ENCODE results near the gene PTGES3. TPM values are rescaled to one million over a fixed set of nuclear protein-coding genes. Genes with fewer than 3 reads are reported as not detected.

PTGES3 gene
- total RNA-seq, 6 donors from 2014 or later = 41.9 to 156 (median 105) TPM

GRCh38 chr12:56718149-56718548 lies 30.1 kb upstream of the PTGES3 start:
- DNase-seq (no peak), ATAC-seq (ENCODE audit: low FRiP score in 2 of 2) (no peak)
- TF ChIP-seq POLR2A (IDR thresholded peaks at IDR 0.05) (no peak), CTCF (IDR thresholded peaks at IDR 0.05) (no peak), EP300 (IDR thresholded peaks at IDR 0.05) (no peak), POLR2AphosphoS5 (IDR thresholded peaks at IDR 0.05) (no peak)
- Histone ChIP-seq H3K4me3 (no peak overlapping the region), H3K9me3 (no peaks in the 10 kb centered on the region), H3K27me3 (no peaks in the 10 kb centered on the region), H3K4me1 (peaks cover 51 to 85% (median 63%) of the 10 kb centered on the region in 4 donors), H3K36me3 (peaks cover 11 to 72% (median 31%) of the 10 kb centered on the region in 4 donors), H3K27ac (peak overlapping the region in 2 of 4 donors; percentile 25 to 37)
- 11 to 60% methylated on average over 1 of the region's 1 CpG for WGBS, 2 donors

- peaks cover 42 to 75% (median 53%) of the 10 kb centered on the region in 4 donors for H3K4me1 ChIP-seq
- H3K27ac ChIP-seq = peak overlapping the region in 2 of 4 donors; percentile 7 to 41
- 83 to 85% methylated on average over 3 to 4 of the region's 4 CpGs for whole genome bisulfite sequencing, 2 donors
These were observed 29.1 kb upstream of the PTGES3 start for GRCh38 chr12:56716933-56717880.

GRCh38 chr12:56716458-56716857 lies 28.4 kb upstream of the PTGES3 start:
- ATAC-seq (ENCODE audit: low FRiP score in 2 of 2) (no peak), DNase-seq (no peak)
- no peak overlapping the region for H3K27ac ChIP-seq
- no peaks in the 10 kb centered on the region for H3K27me3 ChIP-seq
- WGBS, 2 donors = 39 to 64% methylated on average over 1 of the region's 1 CpG
- H3K9me3 ChIP-seq = no peaks in the 10 kb centered on the region
- TF ChIP-seq EP300 (IDR thresholded peaks at IDR 0.05) = no peak
- no peak for TF ChIP-seq POLR2AphosphoS5 (IDR thresholded peaks at IDR 0.05)
- TF ChIP-seq POLR2A (IDR thresholded peaks at IDR 0.05) = no peak
- TF ChIP-seq CTCF (IDR thresholded peaks at IDR 0.05) = no peak
- peaks cover 28 to 76% (median 47%) of the 10 kb centered on the region in 4 donors for H3K36me3 ChIP-seq
- no peak overlapping the region for H3K4me3 ChIP-seq
- peaks cover 35 to 68% (median 46%) of the 10 kb centered on the region in 4 donors for H3K4me1 ChIP-seq

More at GRCh38 chr12:56716933-56717880, 29.1 kb upstream of the PTGES3 start:
- no peaks in the 10 kb centered on the region for H3K27me3 ChIP-seq
- no peak overlapping the region for H3K4me3 ChIP-seq
- TF ChIP-seq EP300 (IDR thresholded peaks at IDR 0.05) (no peak), POLR2AphosphoS5 (IDR thresholded peaks at IDR 0.05) (no peak), POLR2A (IDR thresholded peaks at IDR 0.05) (no peak), CTCF (IDR thresholded peaks at IDR 0.05) (no peak)
- ATAC-seq (ENCODE audit: low FRiP score in 2 of 2) (no peak), DNase-seq (no peak)
- H3K9me3 ChIP-seq = no peaks in the 10 kb centered on the region
- peaks cover 21 to 74% (median 41%) of the 10 kb centered on the region in 4 donors for H3K36me3 ChIP-seq

GRCh38 chr12:56715798-56716197 lies 27.7 kb upstream of the PTGES3 start:
- Histone ChIP-seq H3K4me1 (peaks cover 29 to 61% (median 39%) of the 10 kb centered on the region in 4 donors), H3K27me3 (no peaks in the 10 kb centered on the region), H3K9me3 (no peaks in the 10 kb centered on the region), H3K27ac (no peak overlapping the region), H3K36me3 (peaks cover 31 to 82% (median 51%) of the 10 kb centered on the region in 4 donors), H3K4me3 (no peak overlapping the region)
- TF ChIP-seq POLR2AphosphoS5 (IDR thresholded peaks at IDR 0.05) = no peak
- TF ChIP-seq POLR2A (IDR thresholded peaks at IDR 0.05) = no peak
- TF ChIP-seq EP300 (IDR thresholded peaks at IDR 0.05) = no peak
- TF ChIP-seq CTCF (IDR thresholded peaks at IDR 0.05) = no peak
- DNase-seq (no peak), ATAC-seq (ENCODE audit: low FRiP score in 2 of 2) (no peak)
- WGBS, 2 donors = 81 to 87% methylated on average over 8 of the region's 8 CpGs

All from upper lobe of left lung (tissue), 6 donors.